Astrocyte of the spinal cord (primary cell): ENCODE data around the gene ATP8B4.
A peak's percentile ranks its signal among the peaks of the same experiment; 100 is the strongest.

Experiments used
- DNase-seq: peaks from one replicate; pipeline ENCODE4 v3.0.0; 2011; ENCODE audit warnings: low read depth, low spot score
- H3K4me3 ChIP-seq: 2 replicates; pipeline ENCODE4 v1.5.1; 2011; ENCODE audit warnings: low read depth, mild to moderate bottlenecking, low read length, moderate library complexity
- in situ Hi-C: cut with HindIII; loops from 2 replicates; pipeline ENCODE4 v1.10.0; 2017; ENCODE audit warnings: low sequenced_read_pairs
- TF ChIP-seq, protein P1 (sequence below): IDR thresholded peaks from 2 replicates; pipeline ENCODE4 v1.5.1; 2012; ENCODE audit warnings: low read depth, mild to moderate bottlenecking, low read length, inconsistent platforms

The ATP8B4 gene

DNA sequence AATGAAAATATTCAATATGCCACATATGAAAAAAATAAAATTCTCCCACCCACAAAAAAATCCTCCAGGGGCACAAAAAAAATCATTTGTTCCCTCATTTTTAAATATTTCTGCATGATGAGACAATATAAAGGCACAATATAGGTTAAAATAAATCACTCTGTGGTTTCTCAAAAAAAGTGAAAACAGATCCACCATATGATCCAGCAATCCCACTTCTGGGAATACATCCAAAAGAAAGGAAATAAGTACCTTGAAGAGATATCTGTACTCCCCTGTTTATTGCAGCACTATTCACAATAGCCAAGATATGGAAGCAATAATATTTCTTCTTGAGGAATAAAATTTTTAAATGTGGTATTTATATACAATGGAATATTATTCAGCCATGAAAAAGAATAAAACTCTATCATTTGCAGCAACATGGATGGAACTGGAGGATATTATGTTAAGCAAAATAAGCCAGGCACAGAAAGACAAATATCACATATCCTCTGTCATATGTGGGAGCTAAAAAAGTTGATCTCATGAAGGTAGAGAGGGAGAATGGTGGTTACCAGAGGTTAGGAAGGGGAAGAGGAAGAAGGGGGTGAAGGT, 1.5 kb downstream of the ATP8B4 start:
- no peak overlapping the region for H3K4me3 ChIP-seq
- in situ Hi-C loops: no loop called here
- TF ChIP-seq, protein P1, sequence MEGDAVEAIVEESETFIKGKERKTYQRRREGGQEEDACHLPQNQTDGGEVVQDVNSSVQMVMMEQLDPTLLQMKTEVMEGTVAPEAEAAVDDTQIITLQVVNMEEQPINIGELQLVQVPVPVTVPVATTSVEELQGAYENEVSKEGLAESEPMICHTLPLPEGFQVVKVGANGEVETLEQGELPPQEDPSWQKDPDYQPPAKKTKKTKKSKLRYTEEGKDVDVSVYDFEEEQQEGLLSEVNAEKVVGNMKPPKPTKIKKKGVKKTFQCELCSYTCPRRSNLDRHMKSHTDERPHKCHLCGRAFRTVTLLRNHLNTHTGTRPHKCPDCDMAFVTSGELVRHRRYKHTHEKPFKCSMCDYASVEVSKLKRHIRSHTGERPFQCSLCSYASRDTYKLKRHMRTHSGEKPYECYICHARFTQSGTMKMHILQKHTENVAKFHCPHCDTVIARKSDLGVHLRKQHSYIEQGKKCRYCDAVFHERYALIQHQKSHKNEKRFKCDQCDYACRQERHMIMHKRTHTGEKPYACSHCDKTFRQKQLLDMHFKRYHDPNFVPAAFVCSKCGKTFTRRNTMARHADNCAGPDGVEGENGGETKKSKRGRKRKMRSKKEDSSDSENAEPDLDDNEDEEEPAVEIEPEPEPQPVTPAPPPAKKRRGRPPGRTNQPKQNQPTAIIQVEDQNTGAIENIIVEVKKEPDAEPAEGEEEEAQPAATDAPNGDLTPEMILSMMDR: no peak
- no peak for DNase-seq

DNA sequence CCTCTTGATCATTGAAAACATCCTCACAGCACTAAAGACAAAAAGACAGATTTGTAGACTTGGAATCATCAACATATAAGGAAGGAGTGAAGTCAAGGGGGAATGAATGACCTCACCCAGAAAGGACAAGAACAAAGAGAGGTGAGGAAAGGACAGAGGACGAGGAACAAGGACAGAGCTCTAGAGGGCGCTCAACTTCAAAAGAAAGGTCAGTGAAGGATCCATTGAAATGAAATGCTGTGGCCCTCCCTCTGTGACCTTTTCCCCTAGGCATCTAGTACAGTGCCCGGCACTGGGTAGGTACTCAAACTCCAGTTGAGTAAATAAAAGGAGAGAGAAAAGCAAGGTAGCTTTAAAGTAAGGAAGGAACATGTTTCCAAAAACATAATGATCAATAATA, 2.6 kb downstream of the ATP8B4 start:
- DNase-seq: peak; percentile 9
- TF ChIP-seq, protein P1: peak; percentile 37
- in situ Hi-C loops: no loop called here
- H3K4me3 ChIP-seq: no peak overlapping the region

DNA sequence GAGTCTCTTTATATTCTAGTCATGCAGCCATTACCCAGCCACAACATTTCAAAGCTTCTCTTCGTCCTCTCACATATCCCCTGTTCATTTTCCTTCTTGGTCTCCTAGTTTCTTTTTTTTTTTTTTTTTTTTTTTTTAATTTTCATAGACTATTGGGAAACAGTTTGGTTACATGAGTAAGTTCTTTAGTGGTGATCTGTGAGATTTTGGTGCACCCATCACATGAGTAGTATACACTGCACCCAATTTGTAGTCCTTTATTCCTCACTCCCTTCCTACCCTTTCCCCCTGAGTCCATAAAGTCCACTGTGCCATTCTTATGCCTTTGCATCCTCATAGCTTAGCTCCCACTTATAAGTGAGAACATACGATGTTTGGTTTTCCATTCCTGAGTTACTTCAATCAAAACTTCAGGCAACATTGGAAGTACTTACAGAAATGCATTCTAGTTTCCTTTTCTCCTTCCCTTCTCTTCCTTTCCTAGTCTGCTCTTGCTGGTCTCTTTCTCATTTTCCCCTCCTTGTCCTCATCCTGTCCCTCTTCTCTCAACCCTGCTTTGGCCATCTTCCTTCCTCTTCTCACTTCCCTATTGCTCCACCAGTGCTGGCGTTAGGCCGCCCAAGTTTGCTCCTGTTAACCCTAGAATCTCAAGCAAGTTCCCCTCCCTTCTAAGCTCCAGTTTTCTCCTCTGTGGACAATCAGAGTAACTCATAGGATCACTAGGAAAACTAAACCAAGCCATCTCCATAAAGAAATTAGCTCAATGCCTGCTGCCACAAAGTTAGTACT, 4.8 kb downstream of the ATP8B4 start:
- no peak overlapping the region for H3K4me3 ChIP-seq
- no peak for DNase-seq
- in situ Hi-C loops: no loop called here
- TF ChIP-seq, protein P1: no peak

DNA sequence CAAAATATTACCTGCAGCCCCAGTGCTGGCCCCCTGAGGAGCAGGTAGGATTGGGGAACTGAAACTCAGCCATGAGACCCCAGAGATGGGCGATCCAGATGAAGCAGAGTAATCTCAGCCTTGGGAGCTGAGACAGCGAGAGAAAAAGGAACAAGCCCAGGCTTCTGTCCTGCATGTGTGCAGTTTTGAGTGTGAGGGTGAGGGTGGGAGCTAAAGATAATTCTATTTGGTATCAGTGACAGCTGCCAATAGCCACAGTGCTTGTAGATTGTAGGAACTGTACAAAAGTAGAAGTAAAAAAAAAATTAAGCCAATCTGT, 5.9 kb downstream of the ATP8B4 start:
- no peak for DNase-seq
- no peak overlapping the region for H3K4me3 ChIP-seq
- TF ChIP-seq, protein P1: no peak
- in situ Hi-C loops: no loop called here

DNA sequence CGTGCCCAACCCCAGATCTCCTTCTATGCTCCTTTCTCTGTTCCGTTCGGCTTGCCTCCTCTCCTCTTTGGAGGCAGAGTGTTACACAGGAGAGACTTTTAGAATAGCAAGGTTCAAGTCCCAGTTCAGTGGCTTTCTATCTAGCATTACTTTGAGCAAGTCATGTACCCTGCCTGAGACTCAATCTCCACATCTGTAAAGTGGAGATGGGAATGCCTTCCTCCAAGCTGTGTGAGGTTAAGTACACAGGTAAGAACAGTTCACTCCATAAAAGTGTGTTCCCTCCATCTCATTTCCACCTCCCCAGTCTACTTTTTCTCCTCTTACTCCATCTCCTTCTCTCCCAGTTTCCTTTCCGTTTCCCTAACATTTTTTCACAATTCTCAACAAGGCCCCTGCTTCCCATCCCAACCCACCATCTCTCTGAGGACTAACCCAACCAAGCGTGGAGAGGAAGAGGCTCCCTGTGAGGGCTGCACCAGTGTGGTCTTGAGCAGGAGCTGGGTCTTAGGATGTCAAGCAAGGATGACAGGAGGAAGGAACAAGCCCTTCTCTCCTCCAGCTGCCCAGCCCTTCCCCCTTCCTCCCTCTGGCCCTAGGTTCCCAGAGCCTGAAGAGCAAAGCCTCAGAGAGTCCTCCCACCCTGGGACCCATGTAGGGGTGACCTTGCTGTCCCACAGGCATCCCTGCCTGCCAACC, 6.4 kb downstream of the ATP8B4 start:
- no peak for DNase-seq
- in situ Hi-C loops: no loop called here
- no peak overlapping the region for H3K4me3 ChIP-seq
- TF ChIP-seq, protein P1: no peak

DNA sequence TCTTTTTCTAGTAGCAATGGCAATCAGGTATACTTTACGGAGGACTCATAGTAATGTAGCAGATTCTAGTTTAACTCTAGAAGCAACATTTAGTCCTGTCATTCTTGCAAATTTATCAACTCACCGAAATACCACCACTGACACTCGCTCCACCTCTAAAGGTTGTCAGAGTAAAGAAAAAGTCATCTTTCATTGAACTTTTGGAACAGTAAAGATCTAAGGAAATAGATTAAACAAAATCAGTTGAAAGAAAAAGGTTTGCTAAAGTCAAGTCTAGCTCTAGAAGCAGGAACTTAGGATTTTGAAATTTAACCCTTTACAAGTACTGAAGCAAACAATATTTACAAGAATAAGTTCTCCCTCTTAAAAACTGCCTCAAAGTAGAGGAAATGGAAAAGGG, 8.7 kb downstream of the ATP8B4 start:
- in situ Hi-C loops: no loop called here
- TF ChIP-seq, protein P1: no peak
- DNase-seq: no peak
- H3K4me3 ChIP-seq: no peak overlapping the region
